NK-92 (cell line): ENCODE measurements around the gene KRTAP19-5.
"Not testable (repeated sequence)": the region's sequence is repeated elsewhere in the genome, so short reads cannot be mapped to it uniquely, and the experiment has no call there.

Source experiments
- DNase-seq: peaks from one replicate; lab custom pipeline; 2025; ENCODE audit not compliant: unreplicated experiment; lab: John Stamatoyannopoulos, UW

KRTAP19-5 gene

GRCh38 chr21:30502041-30502440 lies at the start of gene KRTAP19-5:
KRTAP19-5 (minus strand) TSS chr21:30502141; CDS start chr21:30502090, 51 bp downstream.
- DNase-seq = no peak

- DNase-seq = no peak
Measured at GRCh38 chr21:30541764-30542163, 39.8 kb upstream of the KRTAP19-5 start, which contains the start of gene KRTAP19-6. KRTAP19-6 (minus strand) TSS chr21:30541864; CDS start chr21:30541833, 31 bp downstream.

GRCh38 chr21:30518876-30519275 lies 16.9 kb upstream of the KRTAP19-5 start:
- DNase-seq = no peak

GRCh38 chr21:30515681-30516080 lies 13.7 kb upstream of the KRTAP19-5 start:
- no peak for DNase-seq

- not testable (repeated sequence) for DNase-seq
Measured at GRCh38 chr21:30505621-30506205, 3.8 kb upstream of the KRTAP19-5 start.

- DNase-seq = no peak
Measured at GRCh38 chr21:30497065-30497464, 4.9 kb downstream of the KRTAP19-5 start, which contains the start of gene KRTAP19-4. KRTAP19-4 (minus strand) TSS chr21:30497165; CDS start chr21:30497110, 55 bp downstream.

- no peak for DNase-seq
Measured at GRCh38 chr21:30491963-30492428, 9.9 kb downstream of the KRTAP19-5 start, which contains the start of gene KRTAP19-3. KRTAP19-3 (minus strand) TSS chr21:30492013; CDS start chr21:30491957, 56 bp downstream.

GRCh38 chr21:30487336-30487735 lies 14.6 kb downstream of the KRTAP19-5 start, which contains the start of gene KRTAP19-2:
KRTAP19-2 (minus strand) TSS chr21:30487436; CDS start chr21:30487348, 88 bp downstream.
- DNase-seq = no peak

- DNase-seq = no peak
Measured at GRCh38 chr21:30486180-30486579, 15.8 kb downstream of the KRTAP19-5 start.

GRCh38 chr21:30482130-30482529 lies 19.8 kb downstream of the KRTAP19-5 start:
- DNase-seq = no peak

GRCh38 chr21:30480145-30480544 lies 21.8 kb downstream of the KRTAP19-5 start, which contains the start of gene KRTAP19-1:
KRTAP19-1 (minus strand) TSS chr21:30480367; CDS start chr21:30480317, 50 bp downstream.
- no peak for DNase-seq

- DNase-seq = no peak
Measured at GRCh38 chr21:30479259-30479658, 22.7 kb downstream of the KRTAP19-5 start.

- no peak for DNase-seq
Measured at GRCh38 chr21:30478004-30478403, 23.9 kb downstream of the KRTAP19-5 start.

GRCh38 chr21:30468900-30469714 lies 32.8 kb downstream of the KRTAP19-5 start:
- DNase-seq = no peak

GRCh38 chr21:30463713-30464112 lies 38.2 kb downstream of the KRTAP19-5 start:
- no peak for DNase-seq
